Non-pigmented ciliary epithelial cell (primary cell): ENCODE measurements around the gene GALNT15.

Experiments
- DNase-seq: peaks from one replicate; pipeline ENCODE4 v3.0.0-alpha.2; 2010; ENCODE audit warnings: low read depth

GALNT15 gene

DNA sequence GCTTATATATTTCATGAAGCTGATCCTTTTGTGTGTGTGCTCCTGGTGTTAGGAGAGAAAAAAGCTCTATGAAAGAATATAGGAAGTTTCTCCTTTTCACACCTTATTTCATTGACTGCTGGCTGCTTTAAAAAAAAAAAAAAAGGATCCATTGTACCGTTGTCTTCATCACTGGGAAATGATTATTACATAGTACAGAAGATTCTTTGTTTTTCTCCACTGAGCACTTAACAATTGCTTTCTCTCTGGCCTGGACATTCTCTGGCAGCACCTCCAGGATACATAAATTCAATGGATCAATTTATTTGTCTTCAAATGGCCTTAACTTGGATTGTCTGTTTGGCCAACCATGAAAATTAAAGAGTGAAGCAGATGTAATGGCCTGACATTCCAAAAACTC lies 53.1 kb downstream of the GALNT15 start:
- DNase-seq, result no peak

DNA sequence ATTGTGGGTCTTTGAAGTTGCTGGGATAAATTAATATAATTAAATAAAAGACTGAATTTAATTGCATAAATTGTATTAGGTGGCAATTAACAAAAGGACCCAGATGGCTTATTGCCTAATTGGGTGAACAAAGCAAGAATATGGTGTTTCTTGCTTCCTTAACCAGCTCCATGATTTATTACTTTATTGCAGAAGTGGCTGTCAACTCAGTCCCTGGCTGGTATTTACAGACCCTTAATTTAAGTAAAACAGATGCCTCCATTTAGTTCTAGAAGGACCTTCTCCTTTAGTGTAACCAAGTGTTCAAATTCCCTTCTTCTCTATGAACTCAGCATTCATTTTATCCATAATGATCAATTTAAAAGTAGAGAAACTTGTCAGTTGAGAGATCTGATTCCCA lies 55.2 kb downstream of the GALNT15 start:
- DNase-seq, result no peak

GRCh38 chr3:16231983-16232382 lies 57.5 kb downstream of the GALNT15 start:
- no peak for DNase-seq

- no peak for DNase-seq
Observed at GRCh38 chr3:16233806-16234205, 59.3 kb downstream of the GALNT15 start.

- no peak for DNase-seq
Observed at GRCh38 chr3:16234281-16234680, 59.8 kb downstream of the GALNT15 start.

DNA sequence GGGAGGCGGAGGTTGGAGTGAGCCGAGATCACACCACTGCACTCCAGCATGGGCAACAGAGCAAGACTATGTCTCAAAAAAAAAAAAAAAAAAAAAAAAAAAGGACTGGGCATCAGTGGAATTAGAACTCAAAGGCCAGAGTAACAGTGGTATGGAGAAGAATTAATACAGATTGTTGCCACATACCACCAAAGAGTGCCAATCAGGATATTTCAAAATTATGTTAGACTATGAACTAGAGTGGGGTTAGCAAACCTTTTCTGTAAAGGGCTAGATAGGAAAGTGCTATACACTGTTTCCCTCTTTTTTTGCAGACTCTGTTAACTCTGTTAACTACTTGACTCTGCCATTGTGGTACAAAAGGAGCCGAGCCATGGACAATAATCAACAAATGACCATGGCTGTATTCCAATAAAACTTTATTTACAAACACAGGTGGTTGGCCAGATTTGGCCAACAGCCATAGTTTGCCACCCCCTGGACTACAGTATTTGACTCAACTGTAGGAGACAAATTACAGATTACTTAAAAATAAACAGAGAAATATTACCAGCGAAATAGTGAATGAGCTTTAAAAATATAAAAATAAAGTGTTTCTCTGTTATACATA lies 61.7 kb downstream of the GALNT15 start:
- no peak for DNase-seq

GRCh38 chr3:16236856-16237393 lies 62.4 kb downstream of the GALNT15 start:
- DNase-seq, result no peak

GRCh38 chr3:16239086-16239770 lies 64.7 kb downstream of the GALNT15 start:
- no peak for DNase-seq

- no peak for DNase-seq
Observed at GRCh38 chr3:16239780-16240179, 65.3 kb downstream of the GALNT15 start.

- peak; percentile 14 for DNase-seq
Observed at GRCh38 chr3:16240229-16241023, 65.9 kb downstream of the GALNT15 start.

GRCh38 chr3:16241225-16241624 lies 66.7 kb downstream of the GALNT15 start:
- no peak for DNase-seq

- no peak for DNase-seq
Observed at GRCh38 chr3:16242177-16242576, 67.7 kb downstream of the GALNT15 start.

DNA sequence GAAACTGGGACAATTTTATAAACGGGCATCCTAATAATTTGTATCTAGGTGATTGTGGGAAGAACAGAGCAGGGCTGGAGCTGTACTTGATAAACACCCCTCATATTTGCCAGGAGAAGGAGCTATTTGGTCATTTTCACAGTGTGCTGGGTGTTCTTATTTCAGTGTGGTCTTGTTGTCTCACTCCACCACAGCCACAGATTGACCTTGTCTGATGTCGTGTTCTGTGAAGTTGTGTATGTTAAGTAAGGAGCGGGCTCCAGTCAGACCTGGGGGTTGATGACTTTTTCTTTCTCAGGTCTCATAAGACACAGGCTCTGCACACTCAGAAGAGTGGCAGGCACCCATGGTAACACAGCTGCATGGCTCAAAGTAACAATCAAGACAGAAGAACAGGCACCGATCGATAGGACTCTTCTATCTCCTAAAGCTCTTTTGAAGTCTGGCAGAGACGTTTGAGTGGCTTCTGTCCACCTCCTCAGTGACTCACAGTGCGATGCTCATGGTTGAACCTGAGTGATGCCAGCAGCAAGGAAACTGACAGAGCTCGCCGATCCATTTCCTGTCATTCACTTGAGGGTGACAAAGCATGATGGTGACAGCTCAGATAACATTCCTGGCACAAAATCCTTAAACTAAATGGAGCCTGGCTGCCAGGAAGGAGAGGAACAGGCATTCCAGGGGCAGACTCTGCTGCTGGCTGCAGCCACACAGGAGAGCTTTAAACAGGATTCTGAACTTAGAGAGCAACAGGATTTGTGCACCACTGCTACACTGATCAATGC lies 69.4 kb downstream of the GALNT15 start:
- DNase-seq, result no peak

DNA sequence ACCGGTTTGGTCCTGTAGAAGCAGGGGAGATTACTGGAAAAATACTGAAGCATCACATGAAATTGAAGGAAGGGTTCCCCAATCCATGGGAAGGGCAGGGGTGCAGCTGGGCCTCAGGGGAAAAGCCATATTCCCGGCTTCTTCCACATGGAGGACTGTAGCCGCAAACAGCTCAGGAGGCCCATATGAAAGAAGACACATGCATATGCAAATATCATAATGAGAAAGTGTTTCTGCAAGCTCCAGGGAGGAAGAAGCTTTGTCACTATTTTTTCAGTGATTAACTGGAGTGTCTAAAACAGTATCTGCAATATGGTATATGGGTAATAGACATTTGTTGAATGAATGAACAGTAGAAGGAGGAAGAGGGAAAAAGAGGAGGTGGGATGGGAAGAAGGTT lies 71.1 kb downstream of the GALNT15 start:
- DNase-seq, result no peak

GRCh38 chr3:16247282-16248061 lies 73.0 kb downstream of the GALNT15 start:
- peak; percentile 43 for DNase-seq

DNA sequence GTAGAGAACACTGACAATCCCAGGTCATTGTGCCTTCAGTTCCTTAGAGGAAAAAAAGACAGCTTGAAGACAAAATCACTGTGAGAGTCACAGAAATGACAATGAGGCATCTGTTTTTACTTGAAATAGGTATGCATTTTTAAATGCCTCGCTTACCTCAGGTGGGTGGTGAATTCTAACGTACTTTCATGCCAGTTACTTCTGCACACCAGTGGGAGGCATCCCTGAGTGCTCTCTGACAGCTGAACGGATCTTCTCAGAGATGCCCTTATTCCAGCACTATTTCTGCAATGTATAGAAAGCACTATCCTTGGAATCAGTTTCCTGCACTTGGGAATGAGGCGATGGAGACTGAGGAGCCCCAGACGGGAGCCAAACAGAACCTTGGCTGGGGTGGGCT lies 74.1 kb downstream of the GALNT15 start:
- no peak for DNase-seq

GRCh38 chr3:16249336-16249735 lies 74.9 kb downstream of the GALNT15 start:
- peak; percentile 5 for DNase-seq

- DNase-seq, result no peak
Observed at GRCh38 chr3:16249886-16250285, 75.4 kb downstream of the GALNT15 start.

DNA sequence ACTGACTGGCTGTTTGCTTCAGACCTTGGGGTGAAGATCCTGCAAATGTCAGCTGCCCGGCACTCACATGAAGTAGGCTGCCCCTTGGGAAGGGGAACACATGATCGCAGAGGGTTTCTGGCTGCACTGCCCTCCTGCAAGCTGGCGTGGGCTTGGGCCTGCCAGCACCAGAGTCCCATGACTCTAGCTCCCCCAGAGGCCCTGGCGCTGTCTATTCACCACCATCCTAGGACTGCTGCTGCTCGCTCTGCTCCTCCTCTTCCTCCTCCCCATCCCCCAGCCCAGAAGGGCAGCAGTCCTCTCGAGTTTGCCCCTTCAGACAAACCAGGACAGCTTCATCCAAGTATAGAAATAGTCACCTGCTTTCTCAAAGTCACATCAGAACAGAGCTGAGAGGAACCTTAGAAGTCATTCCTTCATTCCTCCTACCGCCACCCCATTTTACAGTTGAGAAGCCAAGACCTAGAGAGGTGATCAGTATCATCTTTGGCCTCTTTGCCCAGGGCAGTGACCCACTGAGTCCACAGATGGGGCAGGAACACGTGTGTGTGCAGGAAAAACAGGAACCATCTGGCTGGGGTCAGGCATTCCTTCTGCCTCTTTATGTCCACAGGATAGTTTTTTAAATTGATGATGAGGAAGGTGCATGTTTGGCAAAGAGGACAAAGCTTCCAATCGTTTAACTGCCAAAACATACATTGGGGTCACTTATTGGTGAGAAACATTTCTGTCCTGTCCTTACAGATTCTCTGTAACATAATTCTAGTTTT lies 77.0 kb downstream of the GALNT15 start:
- DNase-seq, result no peak

DNA sequence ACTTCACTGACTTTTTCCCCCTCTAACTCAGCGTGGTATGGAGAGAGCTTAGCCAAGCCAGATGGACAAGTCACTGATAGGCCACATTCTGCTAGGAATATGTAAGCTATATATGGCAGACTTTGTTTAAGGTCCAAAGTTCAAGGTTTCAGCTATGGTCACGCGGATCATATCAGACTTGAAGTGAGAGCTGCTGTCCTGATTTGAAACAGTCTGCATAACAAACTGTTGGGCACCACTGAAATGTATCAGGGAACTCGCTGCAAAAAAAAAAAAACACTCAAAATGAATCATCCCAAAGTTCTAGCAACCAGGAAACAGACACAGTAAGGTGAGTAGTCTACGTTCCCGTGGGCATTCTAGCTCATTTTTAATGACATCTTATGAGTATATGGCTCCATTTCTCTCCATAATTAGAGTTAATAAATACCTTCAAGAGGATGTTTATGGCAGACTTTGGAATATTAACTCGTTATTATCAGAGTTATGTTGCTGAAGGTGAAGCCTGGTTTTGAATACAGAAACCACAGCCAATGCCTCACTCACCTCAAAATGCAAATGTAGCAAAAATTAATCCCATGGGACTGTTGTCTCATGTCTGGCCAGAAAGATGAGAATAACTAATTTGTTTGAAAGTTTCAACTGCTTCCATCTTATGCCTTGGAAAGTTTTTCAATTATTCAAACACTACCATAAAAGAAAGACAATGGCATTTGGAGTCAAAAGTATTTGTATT lies 77.9 kb downstream of the GALNT15 start:
- no peak for DNase-seq
